NCI-H2227 (cell line): Measurements from ENCODE around the gene CCL16.
"Not testable (repeated sequence)": the region's sequence is repeated elsewhere in the genome, so short reads cannot be mapped to it uniquely, and the experiment has no call there.

Experiments
- DNase-seq: peaks from one replicate; lab custom pipeline; 2025; ENCODE audit not compliant: unreplicated experiment; lab: John Stamatoyannopoulos, UW

CCL16 gene, protein sequence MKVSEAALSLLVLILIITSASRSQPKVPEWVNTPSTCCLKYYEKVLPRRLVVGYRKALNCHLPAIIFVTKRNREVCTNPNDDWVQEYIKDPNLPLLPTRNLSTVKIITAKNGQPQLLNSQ

DNA sequence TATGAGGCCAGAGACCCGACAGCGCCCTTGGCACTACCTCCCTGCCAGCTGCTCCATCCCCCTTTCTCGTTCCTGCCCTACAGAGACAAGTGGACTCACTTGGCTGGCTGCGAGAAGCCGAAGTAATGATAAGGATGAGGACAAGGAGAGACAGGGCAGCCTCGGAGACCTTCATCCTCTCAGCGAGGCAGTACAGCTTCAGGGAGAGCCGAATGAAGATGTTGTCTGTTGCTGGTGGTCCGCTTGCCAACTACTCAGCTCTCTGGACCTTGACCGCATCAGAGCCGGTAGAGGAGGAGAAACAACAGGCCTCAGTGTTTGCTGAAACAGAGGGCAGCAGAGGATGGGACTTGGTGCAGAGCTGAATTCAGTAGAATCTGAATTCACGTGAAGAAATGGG, at the start of gene CCL16:
CCL16 (minus strand) TSS at position 252 of the 400 bp plus-strand sequence; CDS start at position 175, 77 bp downstream.
- no peak for DNase-seq

GRCh38 chr17:36030956-36031355, 49.7 kb upstream of the CCL16 start:
- no peak for DNase-seq

GRCh38 chr17:36027761-36028160, 46.5 kb upstream of the CCL16 start:
- DNase-seq, result no peak

- DNase-seq, result no peak
Measured at GRCh38 chr17:36024106-36024869, 43.0 kb upstream of the CCL16 start.

- DNase-seq, result no peak
Measured at GRCh38 chr17:36019423-36019822, 38.1 kb upstream of the CCL16 start.

- DNase-seq, result no peak
Measured at GRCh38 chr17:36017799-36018198, 36.5 kb upstream of the CCL16 start, which contains the start of gene CCL23. Gene CCL23 (minus strand): TSS chr17:36017972. CDS start chr17:36017897, 75 bp downstream.

DNA sequence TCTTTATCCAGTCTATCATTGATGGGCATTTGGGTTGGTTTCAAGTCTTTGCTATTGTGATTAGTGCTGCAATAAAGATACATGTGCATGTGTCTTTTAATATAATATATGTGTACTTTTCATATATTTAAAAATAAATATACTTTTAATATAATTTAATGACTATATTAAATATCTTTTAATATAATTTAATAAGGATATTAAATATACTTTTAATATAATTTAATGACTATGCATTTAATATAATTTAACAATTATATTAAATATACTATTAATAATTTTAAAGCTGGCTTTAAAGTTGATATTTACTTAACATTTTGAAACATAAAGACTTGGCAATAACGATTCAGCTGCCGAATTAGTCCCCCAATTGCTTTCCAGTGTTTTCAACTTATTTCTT, 35.3 kb upstream of the CCL16 start:
- DNase-seq, result no peak

- DNase-seq, result not testable (repeated sequence)
Measured at GRCh38 chr17:36015895-36016294, 34.6 kb upstream of the CCL16 start.

GRCh38 chr17:36014946-36015345, 33.6 kb upstream of the CCL16 start:
- DNase-seq, result no peak

- no peak for DNase-seq
Measured at GRCh38 chr17:36011201-36011600, 29.9 kb upstream of the CCL16 start.

- DNase-seq, result peak; percentile 1
Measured at GRCh38 chr17:36008998-36009665, 27.8 kb upstream of the CCL16 start.

DNA sequence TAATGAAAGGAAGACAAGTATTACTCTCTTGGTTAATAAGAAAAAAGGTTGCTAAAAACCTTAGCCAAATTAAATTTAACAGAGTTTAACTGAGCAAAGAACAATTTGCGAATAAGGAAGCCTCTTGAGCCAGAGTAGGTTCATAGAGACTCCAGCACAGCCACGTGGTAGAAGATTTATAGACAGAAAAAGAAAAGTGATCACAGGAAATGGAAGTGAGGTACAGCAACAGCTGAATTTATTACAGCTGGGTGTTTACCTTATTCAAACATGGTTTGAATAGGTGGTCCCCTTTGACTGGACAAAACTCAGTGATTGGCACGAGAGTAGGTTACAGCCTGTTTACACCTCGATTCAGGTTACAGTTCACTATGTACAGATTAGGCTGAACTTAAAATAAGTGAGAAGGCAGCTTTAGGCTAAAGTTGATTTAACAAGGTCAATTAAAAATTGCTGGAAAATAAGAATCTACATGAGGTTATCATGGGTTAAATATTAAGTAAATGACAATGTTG, 23.4 kb upstream of the CCL16 start:
- no peak for DNase-seq

DNA sequence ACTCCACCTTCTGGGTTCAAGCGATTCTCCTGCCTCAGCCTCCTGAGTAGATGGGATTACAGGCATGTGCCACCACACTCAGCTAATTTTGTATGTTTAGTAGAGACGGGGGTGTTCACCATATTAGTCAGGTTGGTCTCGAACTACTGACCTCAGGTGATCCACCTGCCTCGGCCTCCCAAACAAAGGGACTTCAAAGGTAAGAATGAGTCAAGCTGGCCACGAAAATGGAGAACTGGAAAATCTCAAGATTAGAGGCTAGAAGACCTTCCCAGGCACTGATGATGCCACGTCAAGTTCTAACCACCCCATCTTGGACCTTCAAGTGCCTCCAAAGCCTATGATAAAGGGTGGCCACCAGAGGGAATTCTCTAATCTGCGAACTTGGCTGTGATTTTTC, 21.3 kb upstream of the CCL16 start:
- no peak for DNase-seq

DNA sequence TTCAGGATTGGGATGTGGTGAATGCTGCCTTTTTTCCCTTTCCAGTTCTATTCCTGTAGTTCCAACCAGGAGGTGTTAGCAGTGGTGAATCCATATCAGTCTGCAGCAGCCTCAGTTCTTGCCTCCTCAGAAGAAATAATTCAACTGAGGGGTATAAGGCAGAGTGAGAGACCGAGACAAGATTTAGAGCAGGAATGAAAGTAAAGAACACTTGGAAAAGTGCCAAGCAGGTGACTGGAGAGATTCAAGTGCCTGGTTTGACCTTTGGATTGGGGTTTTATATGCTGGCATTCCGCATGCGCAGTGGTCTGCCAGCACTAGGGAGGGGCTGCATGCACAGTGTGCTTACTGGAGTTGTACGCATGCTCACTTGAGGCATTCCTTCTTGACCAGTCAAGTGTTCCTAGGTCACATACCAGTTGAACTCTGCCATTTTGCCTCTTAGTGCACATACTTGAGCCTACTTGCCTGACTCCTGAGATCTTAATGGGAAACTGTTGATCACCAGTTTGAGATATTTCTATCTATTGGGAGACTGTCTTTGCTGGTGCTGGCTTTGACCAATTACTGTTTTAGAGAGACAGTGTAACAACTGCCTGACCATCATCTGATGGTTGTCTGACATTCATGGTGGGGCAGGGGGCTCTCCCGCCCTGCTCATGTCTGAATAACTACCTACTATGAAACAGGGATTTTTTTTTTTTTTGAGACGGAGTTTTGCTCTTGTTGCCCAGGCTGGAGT, 20.7 kb upstream of the CCL16 start:
- DNase-seq, result no peak

DNA sequence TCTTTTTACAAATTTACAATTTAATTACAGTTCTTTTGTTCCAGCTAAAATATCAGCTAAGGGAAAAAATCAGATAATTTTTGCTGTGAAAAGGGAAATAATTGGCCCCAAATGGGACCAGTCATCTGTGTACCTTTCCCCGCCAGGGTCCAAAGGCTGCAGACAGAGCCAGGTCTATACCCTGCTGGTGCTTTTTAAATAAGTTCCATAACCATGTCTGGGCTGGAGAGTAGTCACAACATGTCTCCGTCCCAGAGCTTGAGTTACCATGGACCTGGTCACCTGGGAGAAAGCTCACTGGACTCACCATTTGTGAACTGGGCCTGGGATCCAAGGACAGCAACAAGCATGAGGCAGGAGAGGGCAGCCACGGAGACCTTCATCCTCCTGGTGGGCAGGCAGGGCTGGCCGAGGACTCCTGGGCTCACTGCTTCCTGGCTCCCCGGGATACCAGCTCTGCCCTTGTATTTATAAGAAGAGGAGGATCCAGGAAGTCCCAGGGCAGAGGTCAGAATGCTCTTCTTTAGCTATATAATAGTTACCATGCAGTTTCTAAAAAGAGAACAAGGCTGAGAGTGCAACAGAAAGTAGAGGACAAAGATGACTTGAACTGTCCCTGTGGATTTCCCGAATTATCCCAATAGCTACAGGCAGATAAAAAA, 19.9 kb upstream of the CCL16 start, which contains the start of gene CCL15:
CCL15 (minus strand) TSS at position 444 of the 662 bp plus-strand sequence; CDS start at position 383, 61 bp downstream.
- no peak for DNase-seq

DNA sequence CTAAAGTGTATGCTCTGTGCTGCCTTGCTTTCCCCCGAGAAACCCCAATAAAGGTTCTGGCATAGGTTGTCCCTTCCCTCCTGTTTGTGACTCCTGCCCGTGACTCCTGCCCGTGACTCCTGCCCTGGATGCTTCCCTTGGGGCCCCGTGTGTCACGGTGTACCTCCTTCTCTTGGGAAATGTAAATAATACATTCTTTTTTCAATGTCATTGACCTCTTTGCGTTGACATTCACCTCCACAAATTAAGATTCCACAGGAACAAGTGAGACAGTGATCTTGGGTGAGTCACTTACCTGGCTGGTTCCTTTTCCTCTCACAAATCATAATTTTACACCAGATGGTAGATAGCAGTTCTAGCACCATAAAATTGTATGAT, 19.4 kb upstream of the CCL16 start:
- DNase-seq, result no peak

DNA sequence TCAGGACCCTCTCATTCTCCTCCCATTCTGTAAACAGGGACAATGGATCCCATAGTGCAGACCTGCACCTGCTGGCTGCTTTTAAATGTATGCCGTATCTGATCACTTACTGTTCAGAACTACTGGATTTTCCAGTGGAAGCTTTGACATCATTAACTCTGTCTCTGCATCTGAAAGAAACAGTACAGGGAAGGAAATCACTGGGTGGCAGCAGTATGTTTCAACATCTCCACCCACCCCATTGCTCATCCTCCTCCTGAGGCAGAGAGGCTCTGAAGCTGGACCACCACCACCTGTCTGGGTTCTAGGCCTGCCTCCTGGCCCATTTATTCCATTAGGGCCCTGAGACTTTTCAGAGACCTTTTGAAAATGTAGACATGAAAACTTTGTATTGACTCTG, 17.5 kb upstream of the CCL16 start:
- no peak for DNase-seq

- DNase-seq, result no peak
Measured at GRCh38 chr17:35998018-35998545, 16.8 kb upstream of the CCL16 start.

- DNase-seq, result not testable (repeated sequence)
Measured at GRCh38 chr17:35995346-35995745, 14.0 kb upstream of the CCL16 start.

GRCh38 chr17:35991075-35991474, 9.8 kb upstream of the CCL16 start:
- no peak for DNase-seq
